Kasumi-1 (cell line): ENCODE data around the gene CYBA.
A peak's percentile ranks its signal among the peaks of the same experiment; 100 is the strongest.

Experiments used
- DNase-seq, 2 experiments: peaks; one replicate each; lab custom pipeline; 2025; lab: John Stamatoyannopoulos, UW

Gene CYBA

GRCh38 chr16:88650749-88651275, at the start of gene CYBA:
CYBA (minus strand) TSS chr16:88651053; CDS start chr16:88651013, 40 bp downstream.
- peak; percentile 77 to 80 for DNase-seq

GRCh38 chr16:88700322-88700635, 49.4 kb upstream of the CYBA start:
- DNase-seq: no peak

DNA sequence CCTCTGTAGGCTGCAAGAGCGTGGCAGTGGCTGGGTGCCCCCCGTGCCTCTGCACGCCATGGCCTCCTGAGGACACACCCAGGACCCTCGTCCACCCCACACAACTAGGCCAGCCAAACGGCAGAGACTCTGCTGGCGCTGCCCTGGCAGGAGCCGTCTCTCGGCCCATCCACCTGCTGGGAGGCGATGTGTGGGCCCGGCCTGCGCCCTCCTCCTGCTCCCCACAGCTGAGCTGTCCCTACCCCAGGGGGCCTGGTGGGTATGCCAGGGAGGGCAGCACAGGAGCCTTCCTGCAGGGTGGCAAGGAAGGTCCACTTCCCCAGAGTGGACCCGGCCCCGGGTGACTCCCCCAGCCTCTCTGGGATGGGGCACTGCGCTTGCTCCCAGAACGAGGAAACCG, 48.3 kb upstream of the CYBA start:
- no peak for DNase-seq

DNA sequence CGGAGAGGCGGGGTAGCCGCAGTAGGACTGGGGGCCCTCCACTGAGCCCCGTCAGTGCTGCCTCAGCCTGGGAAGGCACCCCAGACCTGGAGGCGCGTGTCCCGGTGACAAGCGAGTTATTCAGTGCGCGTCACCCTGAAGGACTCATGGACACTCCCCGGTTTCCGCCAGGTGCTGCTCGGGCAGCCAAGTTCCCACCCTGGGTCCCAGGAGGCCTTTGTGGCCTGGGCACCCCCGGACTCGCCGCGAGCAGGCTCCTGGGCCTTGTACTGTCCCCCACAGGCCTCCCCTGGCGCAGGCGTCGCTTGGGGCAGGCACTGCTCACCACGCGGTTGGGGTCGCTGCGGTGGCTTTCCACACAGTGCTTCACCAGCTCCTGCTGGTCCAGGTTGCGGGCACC, 47.8 kb upstream of the CYBA start:
- no peak for DNase-seq

DNA sequence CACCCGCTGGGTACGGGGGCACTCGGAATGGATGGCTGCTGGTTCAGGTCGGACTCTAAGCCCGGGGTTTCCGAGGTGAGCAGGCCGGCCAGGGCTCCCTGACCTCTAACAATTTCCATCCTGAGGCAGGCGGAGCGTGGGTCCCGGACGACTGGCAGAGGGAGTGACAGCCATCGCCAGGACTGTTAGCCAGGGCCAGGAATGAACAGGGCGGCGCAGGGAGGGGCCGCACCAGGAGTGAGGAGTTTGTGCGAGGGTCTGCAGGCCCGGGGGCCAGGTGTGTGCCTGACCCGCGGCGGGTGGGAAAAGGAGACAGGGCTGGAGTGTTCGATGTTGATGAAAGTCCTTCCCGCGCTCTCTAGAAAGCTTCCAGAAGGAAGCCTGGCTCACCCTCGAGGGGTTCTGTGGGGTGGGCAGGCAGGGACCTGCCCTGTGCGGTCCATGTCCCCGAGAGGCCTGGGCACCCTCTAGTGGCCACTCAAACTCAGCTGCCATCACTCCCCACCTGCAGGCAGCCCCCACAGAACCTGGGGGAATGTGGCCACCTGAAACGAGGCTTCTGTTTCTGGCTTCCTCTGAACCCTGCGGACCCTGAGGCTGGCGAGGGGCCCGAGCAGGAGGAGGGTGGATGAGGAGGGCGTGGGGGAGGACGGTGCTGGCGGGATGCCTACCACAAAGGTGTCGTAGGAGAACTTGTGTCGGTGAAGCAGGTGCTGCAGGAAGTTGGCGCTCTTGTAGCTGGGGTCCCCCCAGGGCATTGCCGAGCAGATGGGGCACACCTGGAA, 47.2 kb upstream of the CYBA start:
- no peak for DNase-seq

GRCh38 chr16:88697116-88697830, 46.4 kb upstream of the CYBA start:
- DNase-seq: no peak

DNA sequence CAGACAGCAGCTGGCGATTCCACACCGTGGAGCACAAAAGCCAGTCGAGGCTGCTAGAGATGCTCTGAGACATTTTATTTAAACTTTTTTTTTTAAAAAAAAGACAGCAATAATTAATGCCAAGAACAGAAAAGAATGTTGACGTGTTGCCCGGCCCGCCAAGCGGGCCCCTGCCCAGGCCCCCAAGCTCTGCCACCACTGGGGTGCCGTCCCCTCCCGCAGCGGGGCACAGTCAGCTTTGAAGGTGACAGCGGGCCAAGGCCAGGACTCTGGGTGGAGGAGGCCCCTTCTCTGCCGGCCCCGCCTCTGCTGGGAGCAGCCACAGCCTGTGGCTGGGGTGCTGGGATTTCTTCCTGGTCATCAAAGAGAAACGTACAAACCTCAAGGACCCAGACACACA, 45.6 kb upstream of the CYBA start:
- no peak for DNase-seq

- DNase-seq: no peak
Measured at GRCh38 chr16:88695753-88696152, 44.9 kb upstream of the CYBA start.

- no peak for DNase-seq
Measured at GRCh38 chr16:88695218-88695617, 44.4 kb upstream of the CYBA start.

- DNase-seq: no peak
Measured at GRCh38 chr16:88694221-88695087, 43.6 kb upstream of the CYBA start.

DNA sequence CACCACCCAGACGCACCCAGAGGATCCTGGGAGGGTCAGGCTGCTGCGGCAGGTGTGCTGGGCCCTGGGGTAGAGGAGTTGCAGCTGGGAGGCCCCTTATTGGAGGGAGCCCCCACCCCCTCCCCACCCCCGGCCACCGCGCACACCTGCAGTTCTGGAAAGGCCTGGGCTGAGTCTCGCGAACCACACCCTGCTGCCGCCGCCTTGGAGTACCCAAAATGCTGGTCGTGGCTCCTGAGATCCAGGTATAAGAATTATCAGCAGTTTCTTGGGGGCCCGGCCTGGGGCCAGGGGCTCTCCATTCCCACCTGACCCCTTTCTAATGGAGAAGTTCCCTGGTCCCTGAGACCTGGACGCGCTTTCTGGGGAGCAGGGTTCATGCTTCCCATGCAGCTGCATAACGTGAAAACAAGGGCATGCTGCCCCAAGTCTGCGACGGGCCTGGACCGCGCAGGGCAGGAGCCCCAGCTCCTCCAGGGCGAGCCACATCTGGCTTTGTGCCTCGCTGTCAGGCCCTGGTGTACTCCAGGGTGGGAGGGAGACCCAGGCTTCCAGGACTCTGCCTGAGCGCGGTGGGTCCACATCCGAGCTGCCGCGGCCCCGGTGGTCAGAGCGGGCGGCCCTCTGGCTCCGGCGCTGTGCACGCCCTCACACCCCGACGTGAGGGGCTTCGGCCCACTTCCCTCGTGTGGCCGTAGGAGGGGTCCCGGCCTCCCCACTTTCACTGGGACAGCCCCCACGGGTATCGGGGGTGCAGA, 42.7 kb upstream of the CYBA start:
- DNase-seq: no peak

DNA sequence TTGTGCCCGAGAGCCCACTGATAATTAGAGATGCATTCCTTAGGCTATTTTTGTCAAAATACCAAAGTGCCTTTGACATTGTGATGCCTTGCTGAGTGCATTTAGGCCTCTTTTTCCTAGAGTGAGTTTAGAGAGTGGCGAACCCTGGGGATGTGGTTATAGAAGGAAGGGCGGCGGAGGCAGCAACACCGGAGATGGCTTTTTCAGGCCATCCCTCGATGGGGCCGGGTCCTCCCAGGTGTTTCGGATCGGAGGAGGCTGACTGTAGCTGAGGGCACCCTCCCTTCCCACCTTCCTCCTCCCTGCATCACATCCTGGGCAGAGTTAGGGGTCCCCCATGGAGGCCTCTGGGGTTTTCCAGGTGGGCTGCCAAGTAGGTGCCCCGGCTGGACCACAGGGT, 42.0 kb upstream of the CYBA start:
- no peak for DNase-seq

GRCh38 chr16:88691924-88692560, 41.2 kb upstream of the CYBA start:
- peak; percentile 86 to 92 for DNase-seq

DNA sequence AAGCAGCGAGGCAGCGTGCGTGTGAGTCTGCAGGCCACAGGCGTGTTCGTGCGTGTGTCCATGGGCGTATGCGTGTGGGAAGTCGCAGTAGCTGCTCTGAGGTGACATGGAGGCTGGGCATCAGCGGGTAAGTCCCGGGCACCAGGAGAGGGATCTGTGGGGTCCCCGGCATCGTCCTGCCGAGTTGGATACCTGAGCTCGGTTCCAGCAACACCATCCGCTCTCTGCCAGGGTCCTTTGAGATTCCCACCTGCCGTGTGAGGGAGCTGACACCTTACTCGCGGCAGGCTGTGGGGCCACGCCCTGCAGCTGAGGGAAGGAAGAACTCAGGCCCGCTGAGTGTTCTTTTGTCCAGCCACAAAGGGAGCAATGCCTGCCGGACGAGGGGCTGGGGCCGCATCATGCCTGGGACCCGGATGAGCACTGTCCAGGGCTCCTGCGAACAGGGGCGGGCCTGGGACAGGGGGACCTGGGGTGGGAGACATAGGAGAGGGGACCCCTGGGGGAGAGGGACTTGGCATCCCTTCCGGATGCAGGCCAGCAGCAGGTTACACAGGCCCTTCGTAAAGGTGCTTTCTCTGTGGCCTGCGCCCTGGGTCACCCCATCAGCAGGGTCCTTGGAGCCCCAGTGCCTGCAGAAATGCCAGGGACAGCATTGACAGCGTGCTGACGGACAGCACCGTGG, 40.4 kb upstream of the CYBA start:
- no peak for DNase-seq

- DNase-seq: no peak
Measured at GRCh38 chr16:88690341-88691128, 39.7 kb upstream of the CYBA start.

- no peak for DNase-seq
Measured at GRCh38 chr16:88688013-88688778, 37.3 kb upstream of the CYBA start.

DNA sequence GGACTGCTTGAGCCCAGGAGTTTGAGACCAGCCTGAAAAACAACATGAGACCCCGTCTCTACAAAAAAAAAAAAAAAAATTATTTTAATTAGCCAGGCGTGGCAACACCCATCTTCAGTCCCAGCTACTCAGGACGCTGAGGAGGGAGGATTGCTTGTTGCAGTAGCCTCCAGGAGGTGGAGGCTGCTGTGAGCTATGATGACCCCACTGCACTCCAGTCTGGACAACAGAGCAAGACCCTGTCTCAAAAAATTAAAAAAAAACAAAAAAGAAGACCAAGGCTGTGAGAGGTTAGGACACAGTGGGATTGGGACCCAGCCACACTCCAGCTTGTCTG, 36.8 kb upstream of the CYBA start:
- DNase-seq: no peak

GRCh38 chr16:88687254-88687576, 36.4 kb upstream of the CYBA start:
- DNase-seq: no peak
